GM18499 (cell line): ENCODE results near the gene PRDX2.
"Not testable (repeated sequence)": the region's sequence is repeated elsewhere in the genome, so short reads cannot be mapped to it uniquely, and the experiment has no call there.

Source experiments
- ATAC-seq: cut with Tn5 transposase; IDR thresholded peaks from one replicate; pipeline ENCODE4 v1.9.1; 2021; ENCODE audit warnings: moderate number of reproducible peaks; ENCODE audit not compliant: insufficient read depth, unreplicated experiment

PRDX2 gene

GRCh38 chr19:12828494-12828893, 26.9 kb upstream of the PRDX2 start:
- ATAC-seq = no peak

DNA sequence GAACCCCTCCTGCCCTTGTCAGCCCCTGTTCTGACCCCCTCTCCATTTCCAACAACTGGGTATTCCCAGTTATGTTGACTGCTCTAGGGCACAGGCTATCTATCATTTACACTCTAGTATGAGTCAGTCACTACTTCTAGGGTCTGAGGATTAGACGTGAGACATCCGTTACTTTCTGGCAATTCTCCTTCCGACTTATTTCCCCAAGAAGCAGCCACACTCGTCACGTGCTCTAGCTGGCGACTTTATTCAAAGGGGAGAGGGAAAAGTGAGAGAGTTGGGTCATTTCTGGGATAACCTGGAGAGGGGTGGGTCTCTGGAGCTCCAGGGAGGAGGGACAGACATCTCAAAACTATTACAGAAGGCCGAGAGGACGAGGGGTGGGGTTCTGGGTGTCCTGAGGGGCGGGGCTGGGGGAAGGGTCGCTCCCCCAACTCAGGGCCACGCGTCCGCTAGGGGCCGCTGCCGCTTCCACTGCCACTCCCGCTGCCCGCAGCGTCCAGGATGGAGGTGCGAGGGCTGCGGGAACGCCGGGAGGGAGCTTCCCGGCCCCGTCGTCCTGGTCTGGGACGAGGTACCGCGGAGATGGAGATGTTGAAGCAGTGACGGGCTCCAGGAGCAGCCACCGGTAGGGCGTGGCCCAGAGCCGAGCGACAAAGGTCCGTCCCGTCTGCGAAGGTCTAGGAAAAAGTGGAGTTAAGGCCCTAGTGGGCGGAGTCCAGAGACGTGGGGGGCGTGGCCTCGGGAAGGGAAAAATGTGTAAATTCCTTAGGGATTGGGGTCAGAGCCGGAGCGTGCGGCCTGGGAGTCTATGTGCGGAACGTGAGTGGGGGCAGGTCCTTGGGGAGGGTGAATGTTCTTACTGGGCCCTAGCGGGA, 23.9 kb upstream of the PRDX2 start:
- ATAC-seq = no peak

DNA sequence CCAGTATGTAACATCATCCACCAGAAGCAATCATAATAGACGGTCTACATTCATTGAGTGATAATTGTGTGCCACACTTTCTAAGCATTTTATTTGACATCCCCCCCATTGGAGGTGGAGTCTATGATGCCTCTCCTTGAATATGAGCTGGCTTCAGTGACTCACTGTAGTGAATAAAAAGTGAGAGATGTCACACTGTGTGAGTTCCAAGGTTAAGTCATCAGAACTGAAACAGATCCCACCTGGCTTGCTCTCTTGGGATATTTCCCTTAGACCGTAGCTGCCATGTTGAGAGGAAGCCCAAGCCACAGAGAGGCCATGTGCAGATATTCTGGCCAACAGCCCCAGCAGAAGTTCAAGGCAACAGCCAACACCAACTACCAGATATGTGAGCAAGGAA, 20.2 kb upstream of the PRDX2 start:
- no peak for ATAC-seq

GRCh38 chr19:12817810-12818209, 16.2 kb upstream of the PRDX2 start:
- ATAC-seq = not testable (repeated sequence)

GRCh38 chr19:12817188-12817587, 15.6 kb upstream of the PRDX2 start:
- ATAC-seq = not testable (repeated sequence)

- ATAC-seq = no peak
Measured at GRCh38 chr19:12815088-12815487, 13.5 kb upstream of the PRDX2 start.

DNA sequence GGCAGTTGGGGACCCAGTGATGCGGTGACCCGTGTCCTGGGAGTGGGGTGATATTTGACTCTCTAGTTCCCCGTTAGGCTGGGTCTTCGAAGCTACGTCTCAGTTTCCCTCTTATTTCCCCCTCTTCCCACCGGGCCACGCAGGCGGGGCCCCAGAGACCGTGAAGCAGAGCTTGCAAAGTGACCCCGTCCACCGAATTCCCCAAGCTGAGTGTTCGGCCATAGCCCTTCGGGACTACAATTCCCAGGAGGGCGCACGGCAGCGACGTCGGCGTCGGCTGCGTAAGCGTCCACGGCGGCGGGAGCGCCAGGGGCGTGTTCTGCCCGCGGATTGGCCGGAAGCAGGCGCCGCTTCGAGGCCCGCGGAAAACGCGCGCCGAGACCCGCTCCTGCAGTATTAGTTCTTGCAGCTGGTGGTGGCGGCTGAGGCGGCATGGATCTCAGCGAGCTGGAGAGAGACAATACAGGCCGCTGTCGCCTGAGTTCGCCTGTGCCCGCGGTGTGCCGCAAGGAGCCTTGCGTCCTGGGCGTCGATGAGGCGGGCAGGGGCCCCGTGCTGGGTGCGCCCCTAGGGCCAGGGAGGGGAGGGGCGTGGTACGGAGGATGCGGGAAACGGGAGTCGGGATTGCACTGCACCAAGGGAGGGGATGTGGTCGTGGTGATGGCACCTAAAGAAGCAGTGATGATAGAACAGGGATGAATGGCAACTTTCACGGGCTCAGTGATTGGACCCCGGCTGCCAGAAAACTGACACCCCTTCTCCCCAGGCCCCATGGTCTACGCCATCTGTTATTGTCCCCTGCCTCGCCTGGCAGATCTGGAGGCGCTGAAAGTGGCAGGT, 4.9 kb upstream of the PRDX2 start, which contains the start of gene RNASEH2A:
Gene RNASEH2A (plus strand): TSS at position 343 of the 840 bp plus-strand sequence. CDS start 90 bp downstream, at position 433.
- ATAC-seq = no peak

- no peak for ATAC-seq
Measured at GRCh38 chr19:12804051-12804450, 2.5 kb upstream of the PRDX2 start.

DNA sequence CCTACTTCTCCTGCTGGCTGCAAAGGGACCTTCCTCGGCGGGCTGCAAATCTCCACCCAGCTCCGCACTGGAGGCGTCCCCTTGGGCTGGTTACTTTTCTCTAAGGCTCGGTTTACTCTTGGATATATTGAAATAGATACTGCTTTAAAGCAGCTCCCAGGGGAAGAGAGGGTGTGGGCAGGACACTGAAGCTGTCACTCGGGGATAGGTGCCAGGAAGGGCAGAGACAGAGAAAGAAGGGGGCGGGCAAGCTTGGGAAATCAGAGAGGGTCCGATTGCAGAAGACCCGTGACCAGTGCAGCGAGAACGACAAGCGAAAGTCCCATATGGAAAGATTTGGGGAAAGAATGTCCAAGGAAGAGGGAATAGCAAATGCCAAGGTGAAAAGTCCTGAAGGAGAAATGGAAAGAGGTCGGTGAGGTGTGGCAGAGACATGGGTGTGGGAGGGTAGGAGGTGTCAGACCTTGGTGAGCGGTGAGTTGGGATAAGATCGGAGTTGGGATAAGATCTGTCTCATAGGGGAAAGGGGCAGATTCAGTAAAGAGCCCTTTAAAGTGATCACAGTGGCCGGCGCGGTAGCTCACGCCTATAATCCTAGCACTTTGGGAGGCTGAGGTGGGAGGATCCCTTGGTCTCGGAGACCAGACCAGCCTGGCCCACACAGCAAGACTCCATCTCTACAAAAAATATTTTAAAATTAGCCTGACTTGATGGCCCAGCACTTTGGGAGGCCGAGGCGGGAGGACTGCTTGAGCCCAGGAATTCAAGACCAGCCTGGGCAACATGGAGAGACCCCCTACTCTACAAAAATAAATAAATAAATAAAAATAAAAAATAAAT, 887 bp upstream of the PRDX2 start:
- no peak for ATAC-seq

GRCh38 chr19:12800923-12801465, 606 bp downstream of the PRDX2 start:
- ATAC-seq = no peak

- no peak for ATAC-seq
Measured at GRCh38 chr19:12800466-12800770, 1.2 kb downstream of the PRDX2 start.

DNA sequence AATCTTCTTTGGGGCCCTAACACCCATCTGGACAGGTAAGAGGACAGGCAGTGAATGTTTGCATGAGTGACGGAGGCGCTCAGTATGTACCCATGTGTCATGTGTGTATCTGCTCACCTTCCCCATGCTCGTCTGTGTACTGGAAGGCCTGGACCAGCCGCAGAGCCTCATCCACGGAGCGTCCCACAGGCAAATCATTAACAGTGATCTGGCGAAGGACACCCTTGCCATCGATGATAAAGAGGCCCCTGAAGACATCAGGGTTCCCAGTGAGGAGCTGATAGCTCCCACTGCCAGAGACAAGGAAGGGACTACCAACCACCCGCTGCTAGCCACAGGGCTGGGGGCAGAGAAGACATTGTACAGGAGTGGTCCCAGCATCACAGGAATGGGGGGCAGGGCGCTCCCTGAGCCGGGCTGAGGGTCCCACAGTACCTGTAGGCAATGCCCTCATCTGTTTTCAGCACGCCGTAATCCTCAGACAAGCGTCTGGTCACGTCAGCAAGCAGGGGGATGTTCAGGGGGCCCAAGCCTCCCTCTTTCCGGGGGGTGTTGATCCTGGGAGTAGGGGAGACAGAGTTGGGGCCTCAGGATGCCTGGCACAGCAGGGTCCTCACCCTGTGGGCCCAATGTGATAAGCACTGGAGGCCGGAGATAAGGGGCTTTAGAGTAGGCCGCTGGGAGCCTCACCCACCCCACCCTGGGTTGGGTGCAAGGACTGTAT, 1.7 kb downstream of the PRDX2 start:
- ATAC-seq = no peak

DNA sequence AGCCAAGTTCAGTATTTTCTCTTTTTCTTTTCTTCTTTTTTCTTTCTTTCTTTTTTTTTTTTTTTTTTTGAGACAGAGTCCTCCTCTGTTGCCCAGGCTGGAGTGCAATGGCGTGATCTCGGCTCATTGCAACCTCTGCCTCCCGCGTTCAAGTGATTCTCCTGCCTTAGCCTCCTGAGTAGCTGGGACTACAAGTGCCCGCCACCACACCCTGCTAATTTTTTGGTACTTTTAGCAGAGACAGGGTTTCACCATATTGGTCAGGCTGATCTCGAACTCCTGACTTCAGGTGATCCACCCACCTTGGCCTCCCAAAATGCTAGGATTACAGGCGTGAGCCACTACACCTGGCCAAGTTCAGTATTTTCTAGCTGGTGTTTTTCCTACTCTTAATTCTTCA, 4.0 kb downstream of the PRDX2 start:
- ATAC-seq = not testable (repeated sequence)

- ATAC-seq = no peak
Measured at GRCh38 chr19:12797141-12797587, 4.4 kb downstream of the PRDX2 start.

DNA sequence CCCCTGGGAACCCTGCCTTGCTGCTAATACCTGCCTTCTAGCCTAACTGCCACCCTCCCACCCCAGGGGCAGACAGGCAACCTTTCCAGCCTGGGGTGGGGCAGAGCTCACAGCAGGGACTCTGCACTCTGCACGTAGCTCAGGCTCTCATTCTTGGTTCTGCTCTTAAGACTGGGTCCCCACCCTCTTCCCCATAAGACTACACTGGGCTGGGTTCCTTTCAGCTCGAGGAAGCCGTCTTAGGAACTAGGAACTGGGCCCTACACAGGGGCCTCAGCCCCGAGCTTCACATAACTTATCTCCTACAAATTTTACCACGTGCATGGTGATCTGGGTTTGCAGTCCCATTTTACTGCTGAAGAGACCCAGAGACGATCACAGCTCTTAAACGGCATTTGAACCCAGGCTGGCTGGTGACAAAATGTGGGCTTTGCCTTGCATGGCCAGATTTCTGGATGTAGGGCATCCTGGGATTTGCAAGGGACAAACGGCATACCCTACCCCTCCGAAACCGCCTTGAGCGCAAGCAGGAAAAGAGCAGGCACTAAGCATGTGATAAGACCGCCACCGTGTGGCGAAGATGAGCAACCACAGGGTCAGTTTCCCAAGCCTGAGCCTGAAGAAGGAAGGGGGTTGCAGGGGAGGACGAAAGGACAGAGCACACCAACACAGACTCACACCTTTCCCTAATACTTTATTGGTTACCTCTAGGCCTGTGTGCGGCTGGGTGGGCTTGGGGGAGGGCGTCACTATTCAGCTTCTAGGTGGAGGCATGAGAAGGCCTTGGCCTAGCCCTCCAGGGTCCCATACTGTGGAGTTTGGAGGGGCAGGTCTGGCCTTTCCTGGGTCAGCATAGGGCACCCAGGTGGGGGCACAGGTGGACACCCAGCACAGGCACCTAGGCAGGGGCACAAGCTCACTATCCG, 5.2 kb downstream of the PRDX2 start:
- ATAC-seq = no peak

GRCh38 chr19:12794971-12795381, 6.6 kb downstream of the PRDX2 start:
- ATAC-seq = no peak

DNA sequence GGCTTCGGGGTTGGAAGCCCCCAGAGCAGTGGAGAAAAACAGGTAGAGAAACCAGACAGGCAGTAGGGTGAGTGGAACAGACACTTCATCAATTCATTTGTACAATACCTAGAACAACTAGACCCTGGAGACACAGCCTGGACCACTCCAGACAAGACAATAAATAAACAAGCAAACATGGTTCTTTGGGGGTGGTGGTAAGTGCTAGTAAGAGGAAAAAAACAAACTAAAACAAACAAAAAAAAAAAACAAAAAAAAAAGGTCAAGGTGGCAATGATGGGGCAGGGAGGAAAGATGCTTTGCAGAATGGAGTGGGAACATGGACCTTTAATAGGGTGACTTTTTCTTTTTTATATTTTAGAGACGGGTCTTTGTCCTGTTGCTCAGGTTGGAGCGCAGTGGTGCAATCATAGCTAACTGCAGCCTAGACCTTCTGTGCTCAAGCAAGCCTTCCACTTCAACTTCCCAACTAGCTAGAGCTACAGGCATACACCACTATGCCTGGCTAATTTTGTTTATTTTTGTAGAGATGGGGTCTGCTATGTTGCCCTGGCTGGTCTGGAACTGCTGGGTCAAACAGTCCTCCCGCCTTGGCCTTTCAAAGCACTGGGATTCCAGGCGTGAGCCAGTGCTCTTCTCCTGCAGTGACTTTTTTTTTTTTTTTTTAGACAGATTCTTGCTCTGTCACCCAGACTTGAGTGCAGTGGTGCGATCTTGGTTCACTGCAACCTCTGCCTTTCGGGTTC, 7.2 kb downstream of the PRDX2 start:
- no peak for ATAC-seq
